Breast epithelium (tissue), 4 donors: ENCODE results near the gene TMC5. TPM values are rescaled to one million over a fixed set of nuclear protein-coding genes. Genes with fewer than 3 reads are reported as not detected.

Experiments used
- DNase-seq, 2 donors: peaks; one replicate each; pipeline ENCODE4 v3.0.0-alpha.2; 2019; ENCODE audit warnings: low spot score in 2 of 2
- H3K27ac ChIP-seq, 2 donors: fragments of 200-600 bp; sonication (generic) in 1 of 2; one replicate each; pipeline ENCODE4 v1.5.1; 2016 to 2019; ENCODE audit warnings: mild to moderate bottlenecking in 1 of 2
- H3K27me3 ChIP-seq, 2 donors: fragments of 200-600 bp; sonication (generic) in 1 of 2; one replicate each; pipeline versions ENCODE4 v1.5.1 to v1.6.0; 2017 to 2019; ENCODE audit warnings: control low read depth in 1 of 2, mild to moderate bottlenecking in 1 of 2
- H3K36me3 ChIP-seq: fragments of 200-600 bp; one replicate; pipeline ENCODE4 v1.5.1; 2019
- H3K4me1 ChIP-seq, 2 donors: fragments of 200-600 bp; sonication (generic); one replicate each; pipeline ENCODE4 v1.5.1; 2016 to 2019; ENCODE audit warnings: control low read depth in 1 of 2
- H3K4me3 ChIP-seq, 3 donors: fragments of 200-600 bp; sonication (generic); 1 replicate in 2 of 3; 2 replicates in 1 of 3; pipeline ENCODE4 v1.5.1; 2016 to 2019; ENCODE audit warnings: mild to moderate bottlenecking in 3 of 3, moderate library complexity in 2 of 3
- H3K9me3 ChIP-seq, 2 donors: fragments of 200-600 bp; sonication (generic) in 1 of 2; one replicate each; pipeline ENCODE4 v1.5.1; 2016 to 2019; ENCODE audit warnings: control low read depth in 1 of 2
- CTCF ChIP-seq, 3 donors: fragments of 450-650 bp; IDR thresholded peaks; one replicate each; pipeline ENCODE4 v1.5.1; 2016 to 2017; ENCODE audit warnings: antibody characterized with exemption in 3 of 3, mild to moderate bottlenecking in 3 of 3, moderate library complexity in 3 of 3
- POLR2A ChIP-seq: fragments of 450-650 bp; IDR thresholded peaks from one replicate; pipeline ENCODE4 v1.6.1; 2016; ENCODE audit warnings: antibody characterized with exemption, mild to moderate bottlenecking, moderate library complexity
- POLR2AphosphoS5 ChIP-seq, 3 donors: sonication (generic); formaldehyde crosslinking; IDR thresholded peaks; one replicate each; pipeline ENCODE4 v1.6.1; 2017; ENCODE audit warnings: antibody characterized with exemption in 3 of 3
- intact Hi-C: fragments of 100-400 bp; cut with DNase I; formaldehyde crosslinking; loops from one replicate; pipeline ENCODE4 v1.15.1; 2023; ENCODE audit warnings: low total_unique reads
- total RNA-seq, 3 donors: library from RNA; depleted of rRNA; stranded (reverse); fragments of >200 nt; gene quantifications; one replicate each; pipeline ENCODE4 v1.1.0, GENCODE V29; 2016

Gene TMC5
- total RNA-seq, 3 donors from 2014 or later: under 0.01 to 40.3 (median 28.8) TPM

- Histone ChIP-seq H3K36me3 (peaks cover 8% of the 10 kb centered on the region), H3K9me3 (no peaks in the 10 kb centered on the region), H3K4me3 (no peak overlapping the region), H3K4me1 (no peaks in the 10 kb centered on the region), H3K27me3 (no peaks in the 10 kb centered on the region), H3K27ac (no peak overlapping the region)
- intact Hi-C loops: no loop called here
- no peak for TF ChIP-seq CTCF (IDR thresholded peaks at IDR 0.05)
- no peak for TF ChIP-seq POLR2A
- no peak for TF ChIP-seq POLR2AphosphoS5 (IDR thresholded peaks at IDR 0.05)
- no peak for DNase-seq
Observed at GRCh38 chr16:19548144-19548543, 130.5 kb downstream of the TMC5 start.

Other genes starting within 250 kb of the TMC5 start
- gene SYT17, start 249.6 kb upstream of the TMC5 start, total RNA-seq: 10 to 100 TPM in 1 of 3 donors, 1 to 10 TPM in 2; 1.9 to 11.9 (median 5.2) TPM
- under 1 TPM in 1 of 3 donors, not detected in 2; 0.29 TPM for gene CLEC19A, start 132.2 kb upstream of the TMC5 start, total RNA-seq
- gene GDE1, start 104.2 kb downstream of the TMC5 start, total RNA-seq: 10 to 100 TPM; 49.2 to 70.4 (median 56.7) TPM
- 10 to 100 TPM; 13.9 to 33.5 (median 31.5) TPM for gene CCP110, start 106.1 kb downstream of the TMC5 start, total RNA-seq
- 10 to 100 TPM; 36.4 to 43.3 (median 40.5) TPM for gene VPS35L, start 137.8 kb downstream of the TMC5 start, total RNA-seq